ENCODE measurements around the gene GDA. TPM values are rescaled to one million over a fixed set of nuclear protein-coding genes. Genes with fewer than 3 reads are reported as not detected.
"Not testable (repeated sequence)": the region's sequence is repeated elsewhere in the genome, so short reads cannot be mapped to it uniquely, and the experiment has no call there.

The GDA gene
- total RNA-seq, 1 experiment from 2014 or later, result not detected

DNA sequence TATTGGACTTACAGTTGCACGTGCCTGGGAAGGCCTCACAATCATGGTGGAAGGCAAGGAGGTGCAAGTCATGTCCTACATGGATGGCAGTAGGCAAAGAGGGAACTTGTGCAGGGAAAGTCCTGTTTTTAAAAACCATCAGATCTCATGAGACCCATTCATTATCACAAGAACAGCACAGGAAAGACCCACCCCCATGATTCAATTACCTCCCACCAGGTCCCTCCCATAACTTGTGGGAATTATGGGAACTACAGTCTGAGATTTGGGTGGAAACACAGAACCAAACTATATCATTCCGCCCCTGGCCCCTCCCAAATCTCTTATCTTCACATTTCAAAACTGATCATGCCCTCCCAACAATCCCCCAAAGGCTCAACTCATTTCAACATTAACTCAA, 140.2 kb downstream of the GDA start:
- Mint-ChIP-seq H3K36me3 (ENCODE audit: insufficient read depth, unreplicated experiment) (no peaks in the 10 kb centered on the region), H3K9me3 (ENCODE audit: unreplicated experiment) (no peaks in the 10 kb centered on the region), H3K4me1 (ENCODE audit: insufficient read depth, unreplicated experiment) (peaks cover 11% of the 10 kb centered on the region), H3K4me3 (ENCODE audit: unreplicated experiment) (no peak overlapping the region), H3K27me3 (ENCODE audit: insufficient read depth, unreplicated experiment) (no peaks in the 10 kb centered on the region), H3K27ac (ENCODE audit: low read depth, unreplicated experiment) (no peak overlapping the region)
- intact Hi-C loops (cut with micrococcal nuclease), result loop anchor here (10.0 kb wide), 1 partner anchor 895 kb away; no protein-coding TSS in a partner anchor
- ChIA-PET POLR2A (interaction anchor here (1.3 kb wide), 1 partner anchor 76 kb away, joined by 6 read pairs; the partner anchor contains the start of gene ZFAND5), CTCF (interaction anchor here (1.0 to 1.5 kb wide), 4 partner anchors 8 to 567 kb away, joined by 3 to 13 read pairs (median 10); no protein-coding TSS in a partner anchor)
- no TSS peak for BruUV-seq (replicated peaks)
- DNase-seq (ENCODE audit: unreplicated experiment), result no peak
- TF ChIP-seq CTCF (IDR thresholded peaks at IDR 0.05; ENCODE audit: unreplicated experiment), result no peak

GRCh38 chr9:72290311-72290710, 141.1 kb downstream of the GDA start:
- POLR2A ChIA-PET, result interaction anchor here (0.8 to 1.3 kb wide), 2 partner anchors 75 to 534 kb away, joined by 3 to 6 read pairs; partner anchors contain the start of gene ZFAND5
- no peak overlapping the region for H3K27ac Mint-ChIP-seq (ENCODE audit: low read depth, unreplicated experiment)
- BruUV-seq (replicated peaks), result no TSS peak
- no peaks in the 10 kb centered on the region for H3K27me3 Mint-ChIP-seq (ENCODE audit: insufficient read depth, unreplicated experiment)
- DNase-seq (ENCODE audit: unreplicated experiment), result no peak
- H3K36me3 Mint-ChIP-seq (ENCODE audit: insufficient read depth, unreplicated experiment), result no peaks in the 10 kb centered on the region
- CTCF ChIA-PET, result interaction anchor here (0.6 to 5.1 kb wide), 13 partner anchors 9 to 566 kb away, joined by 3 to 42 read pairs (median 6); no protein-coding TSS in a partner anchor
- TF ChIP-seq CTCF (IDR thresholded peaks at IDR 0.05; ENCODE audit: unreplicated experiment), result no peak
- H3K4me1 Mint-ChIP-seq (ENCODE audit: insufficient read depth, unreplicated experiment), result peaks cover 19% of the 10 kb centered on the region
- no peaks in the 10 kb centered on the region for H3K9me3 Mint-ChIP-seq (ENCODE audit: unreplicated experiment)
- intact Hi-C loops (cut with micrococcal nuclease), result no loop called here
- no peak overlapping the region for H3K4me3 Mint-ChIP-seq (ENCODE audit: unreplicated experiment)

GRCh38 chr9:72291576-72291975, 142.3 kb downstream of the GDA start:
- H3K4me3 Mint-ChIP-seq (ENCODE audit: unreplicated experiment); BruUV-seq (replicated peaks); H3K9me3 Mint-ChIP-seq (ENCODE audit: unreplicated experiment); H3K36me3 Mint-ChIP-seq (ENCODE audit: insufficient read depth, unreplicated experiment); DNase-seq (ENCODE audit: unreplicated experiment); intact Hi-C loops (cut with micrococcal nuclease); H3K27ac Mint-ChIP-seq (ENCODE audit: low read depth, unreplicated experiment); H3K27me3 Mint-ChIP-seq (ENCODE audit: insufficient read depth, unreplicated experiment): not testable (repeated sequence)
- CTCF ChIA-PET, result interaction anchor here (0.6 to 6.3 kb wide), 24 partner anchors 10 to 1521 kb away, joined by 3 to 51 read pairs (median 4); no protein-coding TSS in a partner anchor
- POLR2A ChIA-PET, result interaction anchor here (1.4 to 1.6 kb wide), 2 partner anchors 66 to 69 kb away, joined by 4 to 6 read pairs; no protein-coding TSS in a partner anchor
- H3K4me1 Mint-ChIP-seq (ENCODE audit: insufficient read depth, unreplicated experiment), result peaks cover 22% of the 10 kb centered on the region

- no TSS peak for BruUV-seq (replicated peaks)
- POLR2A ChIA-PET, result interaction anchor here (0.8 to 2.4 kb wide), 10 partner anchors 65 to 530 kb away, joined by 3 to 26 read pairs (median 4); partner anchors contain the start of gene ZFAND5
- Mint-ChIP-seq H3K27me3 (ENCODE audit: insufficient read depth, unreplicated experiment) (no peaks in the 10 kb centered on the region), H3K4me1 (ENCODE audit: insufficient read depth, unreplicated experiment) (peaks cover 22% of the 10 kb centered on the region), H3K27ac (ENCODE audit: low read depth, unreplicated experiment) (peak overlapping the region; percentile 75), H3K36me3 (ENCODE audit: insufficient read depth, unreplicated experiment) (no peaks in the 10 kb centered on the region), H3K9me3 (ENCODE audit: unreplicated experiment) (no peaks in the 10 kb centered on the region), H3K4me3 (ENCODE audit: unreplicated experiment) (no peak overlapping the region)
- TF ChIP-seq CTCF (IDR thresholded peaks at IDR 0.05; ENCODE audit: unreplicated experiment), result peak; percentile 58
- CTCF ChIA-PET, result interaction anchor here (0.6 to 6.3 kb wide), 29 partner anchors 11 to 1521 kb away, joined by 3 to 51 read pairs (median 4); no protein-coding TSS in a partner anchor
- peak; percentile 48 for DNase-seq (ENCODE audit: unreplicated experiment)
- intact Hi-C loops (cut with micrococcal nuclease), result loop anchor here (1.0 kb wide), 5 partner anchors 73 to 530 kb away; partner anchors contain the start of gene ZFAND5
These were observed 143.0 kb downstream of the GDA start for GRCh38 chr9:72292256-72292682.
